ENCODE results near the gene ZDHHC21. TPM values are rescaled to one million over a fixed set of nuclear protein-coding genes. Genes with fewer than 3 reads are reported as not detected.
"Not testable (repeated sequence)": the region's sequence is repeated elsewhere in the genome, so short reads cannot be mapped to it uniquely, and the experiment has no call there.

ZDHHC21 gene
- total RNA-seq, 4 donors from 2014 or later: 4.6 to 10.2 (median 7.7) TPM

DNA sequence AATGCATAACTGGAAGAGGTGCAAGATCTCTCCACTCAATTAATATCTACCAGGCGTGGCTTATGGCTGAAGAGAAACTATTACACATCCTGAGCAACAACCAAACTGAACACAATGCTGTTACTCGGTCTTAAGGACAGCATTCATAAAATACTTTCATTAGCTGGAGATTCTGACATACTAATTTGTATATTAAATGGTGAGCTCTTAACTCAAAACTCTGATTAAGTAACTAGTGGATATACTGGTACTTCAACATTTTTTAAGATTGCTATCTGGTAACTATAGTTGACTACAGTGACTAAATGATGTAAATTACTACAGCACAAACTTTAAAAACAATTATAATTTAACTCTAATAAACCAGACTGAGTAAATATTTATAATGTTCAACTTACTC lies 15.8 kb downstream of the ZDHHC21 start:
- TF ChIP-seq POLR2A (IDR thresholded peaks at IDR 0.05): no peak
- TF ChIP-seq, protein P1, sequence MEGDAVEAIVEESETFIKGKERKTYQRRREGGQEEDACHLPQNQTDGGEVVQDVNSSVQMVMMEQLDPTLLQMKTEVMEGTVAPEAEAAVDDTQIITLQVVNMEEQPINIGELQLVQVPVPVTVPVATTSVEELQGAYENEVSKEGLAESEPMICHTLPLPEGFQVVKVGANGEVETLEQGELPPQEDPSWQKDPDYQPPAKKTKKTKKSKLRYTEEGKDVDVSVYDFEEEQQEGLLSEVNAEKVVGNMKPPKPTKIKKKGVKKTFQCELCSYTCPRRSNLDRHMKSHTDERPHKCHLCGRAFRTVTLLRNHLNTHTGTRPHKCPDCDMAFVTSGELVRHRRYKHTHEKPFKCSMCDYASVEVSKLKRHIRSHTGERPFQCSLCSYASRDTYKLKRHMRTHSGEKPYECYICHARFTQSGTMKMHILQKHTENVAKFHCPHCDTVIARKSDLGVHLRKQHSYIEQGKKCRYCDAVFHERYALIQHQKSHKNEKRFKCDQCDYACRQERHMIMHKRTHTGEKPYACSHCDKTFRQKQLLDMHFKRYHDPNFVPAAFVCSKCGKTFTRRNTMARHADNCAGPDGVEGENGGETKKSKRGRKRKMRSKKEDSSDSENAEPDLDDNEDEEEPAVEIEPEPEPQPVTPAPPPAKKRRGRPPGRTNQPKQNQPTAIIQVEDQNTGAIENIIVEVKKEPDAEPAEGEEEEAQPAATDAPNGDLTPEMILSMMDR (IDR thresholded peaks at IDR 0.05): no peak
- no peak overlapping the region for H3K4me3 ChIP-seq (ENCODE audit: low read depth, poor library complexity, severe bottlenecking)
- DNase-seq (ENCODE audit: low spot score in 2 of 2): no peak
- intact Hi-C loops (cut with DNase I; ENCODE audit: low total_unique reads): no loop called here
- 47 to 51% methylated on average over 2 of the region's 2 CpGs for WGBS, 2 donors

DNA sequence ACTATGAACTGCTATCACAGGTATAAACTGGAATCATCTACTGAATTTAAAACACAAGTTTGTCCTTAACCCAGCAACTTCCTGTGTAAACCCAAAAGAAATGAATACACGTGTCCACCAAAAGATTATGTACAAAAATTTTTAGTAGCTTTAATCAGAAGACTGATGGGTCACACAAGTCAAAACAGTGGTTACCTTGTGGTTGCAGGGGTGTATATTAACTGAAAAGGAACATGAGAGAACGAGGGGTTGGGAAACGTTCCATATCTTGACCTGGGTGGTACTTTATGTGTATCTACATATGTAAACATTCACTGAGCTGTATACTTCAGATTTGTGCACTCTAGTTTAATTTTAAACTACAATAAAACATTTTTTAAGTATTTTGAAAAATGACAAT lies 18.6 kb downstream of the ZDHHC21 start:
- 87% methylated on average over 3 of the region's 3 CpGs for WGBS, 2 donors
- TF ChIP-seq, protein P1 (IDR thresholded peaks at IDR 0.05): no peak
- TF ChIP-seq POLR2A (IDR thresholded peaks at IDR 0.05): no peak
- DNase-seq (ENCODE audit: low spot score in 2 of 2): no peak
- intact Hi-C loops (cut with DNase I; ENCODE audit: low total_unique reads): no loop called here
- H3K4me3 ChIP-seq (ENCODE audit: low read depth, poor library complexity, severe bottlenecking): no peak overlapping the region

DNA sequence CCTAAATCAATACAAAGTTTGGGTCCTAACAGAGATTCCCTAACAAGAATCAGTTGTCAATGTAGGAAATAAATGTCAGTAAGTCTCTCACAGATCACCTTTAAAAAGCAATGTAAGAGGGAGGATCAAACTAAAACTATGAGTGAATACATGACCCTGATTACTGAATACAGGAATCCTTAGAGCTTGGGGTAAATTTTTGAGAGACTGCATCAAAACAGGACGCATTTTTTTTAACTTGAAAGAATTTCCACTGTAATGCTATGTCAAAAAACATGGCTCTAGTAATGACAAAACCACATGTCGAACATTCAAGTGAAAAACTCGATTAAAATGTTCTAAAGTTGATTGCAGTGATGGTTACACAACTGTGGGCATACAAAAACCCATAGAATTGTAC lies 21.9 kb downstream of the ZDHHC21 start:
- intact Hi-C loops (cut with DNase I; ENCODE audit: low total_unique reads): no loop called here
- no peak overlapping the region for H3K4me3 ChIP-seq (ENCODE audit: low read depth, poor library complexity, severe bottlenecking)
- DNase-seq (ENCODE audit: low spot score in 2 of 2): no peak
- 83 to 91% methylated on average over 3 of the region's 3 CpGs for WGBS, 2 donors
- TF ChIP-seq POLR2A (IDR thresholded peaks at IDR 0.05): no peak
- TF ChIP-seq, protein P1 (IDR thresholded peaks at IDR 0.05): no peak

DNA sequence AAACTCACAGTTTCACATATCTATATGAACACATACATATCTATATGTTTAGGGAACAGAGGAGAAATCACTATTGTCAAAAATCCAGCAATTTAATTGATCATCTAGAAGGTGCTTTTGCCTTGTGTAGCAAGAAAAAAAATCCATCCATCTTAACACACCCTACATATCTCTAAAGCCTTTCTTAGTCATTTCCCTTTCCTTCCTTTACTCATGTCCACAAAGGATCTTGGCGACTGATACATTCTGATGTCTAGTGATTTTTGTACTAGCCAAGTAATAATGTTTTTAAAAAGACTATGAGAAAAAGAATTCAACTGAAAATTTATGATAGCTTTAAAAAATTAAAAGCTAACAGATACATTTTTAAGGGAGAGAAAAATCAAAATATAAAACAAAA lies 22.5 kb downstream of the ZDHHC21 start:
- TF ChIP-seq, protein P1 (IDR thresholded peaks at IDR 0.05): no peak
- no peak for TF ChIP-seq POLR2A (IDR thresholded peaks at IDR 0.05)
- DNase-seq (ENCODE audit: low spot score in 2 of 2): no peak
- no peak overlapping the region for H3K4me3 ChIP-seq (ENCODE audit: low read depth, poor library complexity, severe bottlenecking)
- WGBS, 2 donors: 39 to 40% methylated on average over 1 of the region's 1 CpG
- intact Hi-C loops (cut with DNase I; ENCODE audit: low total_unique reads): no loop called here

DNA sequence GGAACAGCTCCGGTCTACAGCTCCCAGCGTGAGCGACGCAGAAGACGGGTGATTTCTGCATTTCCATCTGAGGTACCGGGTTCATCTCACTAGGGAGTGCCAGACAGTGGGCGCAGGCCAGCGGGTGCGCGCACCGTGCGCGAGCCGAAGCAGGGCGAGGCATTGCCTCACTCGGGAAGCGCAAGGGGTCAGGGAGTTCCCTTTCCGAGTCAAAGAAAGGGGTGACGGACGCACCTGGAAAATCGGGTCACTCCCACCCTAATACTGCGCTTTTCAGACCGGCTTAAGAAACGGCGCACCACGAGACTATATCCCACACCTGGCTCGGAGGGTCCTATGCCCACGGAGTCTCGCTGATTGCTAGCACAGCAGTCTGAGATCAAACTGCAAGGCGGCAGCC lies 29.2 kb downstream of the ZDHHC21 start:
- intact Hi-C loops (cut with DNase I; ENCODE audit: low total_unique reads); H3K4me3 ChIP-seq (ENCODE audit: low read depth, poor library complexity, severe bottlenecking); DNase-seq (ENCODE audit: low spot score in 2 of 2): not testable (repeated sequence)
- WGBS, 2 donors: 96 to 97% methylated on average over 12 to 27 of the region's 30 CpGs

DNA sequence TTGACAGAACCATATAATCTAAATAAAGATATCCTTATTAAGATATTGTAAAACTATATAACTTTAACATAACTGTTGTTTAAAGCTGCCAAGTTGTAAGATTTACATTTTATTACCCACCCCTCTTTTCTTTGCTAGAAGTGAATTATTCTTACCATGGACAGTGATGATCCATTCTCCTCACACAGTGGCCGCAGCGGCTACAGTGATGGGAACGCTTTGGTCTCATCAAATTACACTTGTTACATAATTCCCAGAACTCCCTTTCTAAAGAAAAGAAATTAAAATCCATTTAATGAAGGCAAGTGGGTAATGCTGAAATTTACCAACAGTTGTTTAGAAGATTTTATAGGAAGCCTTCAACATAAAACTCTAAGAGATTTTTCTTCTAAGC lies 31.2 kb downstream of the ZDHHC21 start:
- TF ChIP-seq, protein P1 (IDR thresholded peaks at IDR 0.05): no peak
- TF ChIP-seq POLR2A (IDR thresholded peaks at IDR 0.05): no peak
- DNase-seq (ENCODE audit: low spot score in 2 of 2): no peak
- intact Hi-C loops (cut with DNase I; ENCODE audit: low total_unique reads): no loop called here
- no peak overlapping the region for H3K4me3 ChIP-seq (ENCODE audit: low read depth, poor library complexity, severe bottlenecking)
- 97 to 99% methylated on average over 3 of the region's 3 CpGs for WGBS, 2 donors
